IPS-11a (cell line): ENCODE results near the gene GSG1L2.

ENCODE experiments used
- H3K4me3 ChIP-seq: one replicate; pipeline ENCODE4 v1.5.1; 2013; ENCODE audit warnings: low read depth, low read length, control low read depth

GSG1L2 gene

DNA sequence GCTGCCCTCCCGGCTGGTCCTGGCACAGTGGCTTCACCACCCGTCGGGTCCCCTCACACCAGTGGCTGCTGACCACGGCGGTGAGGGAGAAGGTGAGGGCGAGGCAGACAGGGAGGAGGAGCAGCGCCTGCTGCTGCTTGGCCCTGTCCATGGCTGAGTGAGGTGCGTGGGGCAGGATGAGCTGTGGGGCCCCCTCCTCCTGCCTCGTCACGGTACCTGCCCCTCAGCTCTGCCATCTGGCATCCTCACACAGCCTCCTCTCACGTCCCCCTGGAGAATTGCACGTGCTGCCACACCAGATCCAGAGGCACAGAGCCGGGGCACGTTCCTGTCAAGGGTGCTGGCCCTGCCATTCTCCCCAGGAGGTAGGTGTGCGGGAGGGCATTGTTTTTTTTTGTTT, at the start of gene GSG1L2:
Gene GSG1L2 (minus strand): TSS at position 159 of the 400 bp plus-strand sequence. CDS start 8 bp downstream, at position 151.
- H3K4me3 ChIP-seq, result no peak within 1 kb of the TSS

DNA sequence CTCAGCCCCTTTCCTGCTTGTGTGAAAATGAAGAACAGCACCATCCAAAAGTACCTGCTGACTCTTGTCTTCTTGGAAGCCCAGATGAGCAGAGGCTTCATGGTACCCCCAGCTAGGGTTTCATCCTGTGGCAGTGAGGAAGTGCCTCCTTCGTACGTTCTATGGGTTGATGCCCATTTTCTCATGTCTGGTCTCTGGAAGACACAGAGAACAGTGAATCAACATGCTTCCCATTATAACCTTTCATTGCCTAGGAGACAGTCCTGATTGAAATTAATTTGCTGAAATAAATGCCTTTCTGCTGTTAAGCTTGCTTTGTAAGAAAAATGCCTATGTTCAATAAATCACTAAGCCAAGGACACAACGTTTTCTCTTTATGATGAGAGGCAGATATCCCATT, 46.7 kb upstream of the GSG1L2 start:
- H3K4me3 ChIP-seq, result no peak overlapping the region

DNA sequence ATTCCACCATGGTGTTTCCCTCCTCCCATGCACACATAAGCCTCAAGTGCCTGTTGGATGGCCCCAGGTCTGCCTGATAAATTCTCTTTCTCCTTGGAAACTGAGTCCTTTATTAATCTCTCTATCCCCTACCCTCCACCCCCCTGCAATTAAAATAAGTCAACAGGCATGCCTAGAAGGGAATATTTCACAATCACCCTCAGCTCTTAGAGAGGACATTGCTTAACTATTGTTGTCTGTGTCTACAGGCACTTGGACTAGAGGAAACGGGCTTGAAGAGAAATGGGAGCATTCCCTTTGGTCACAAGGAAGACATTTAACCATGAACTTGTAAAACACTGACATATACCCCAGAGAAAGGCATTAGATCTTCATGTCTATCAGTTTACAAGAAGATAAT, 43.7 kb upstream of the GSG1L2 start:
- no peak overlapping the region for H3K4me3 ChIP-seq

DNA sequence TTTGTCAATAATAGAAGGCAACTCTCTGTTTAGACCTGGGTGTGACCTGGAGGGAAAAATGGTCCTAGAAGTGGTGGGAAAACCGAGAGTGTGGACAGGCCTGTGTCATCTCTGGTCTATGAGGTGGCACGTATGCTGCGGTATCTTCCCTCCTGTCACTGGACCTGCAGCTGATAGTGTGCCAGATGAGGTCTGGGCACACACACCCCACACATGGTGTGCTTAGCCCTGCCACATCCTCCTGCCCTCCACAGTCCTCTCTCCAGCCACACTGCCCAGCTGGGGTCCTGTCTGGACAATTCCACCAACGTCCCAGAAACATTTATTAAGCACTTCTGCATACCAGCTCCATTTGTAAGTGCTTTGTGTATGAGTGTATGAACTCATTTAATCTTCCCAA, 41.1 kb upstream of the GSG1L2 start:
- no peak overlapping the region for H3K4me3 ChIP-seq

DNA sequence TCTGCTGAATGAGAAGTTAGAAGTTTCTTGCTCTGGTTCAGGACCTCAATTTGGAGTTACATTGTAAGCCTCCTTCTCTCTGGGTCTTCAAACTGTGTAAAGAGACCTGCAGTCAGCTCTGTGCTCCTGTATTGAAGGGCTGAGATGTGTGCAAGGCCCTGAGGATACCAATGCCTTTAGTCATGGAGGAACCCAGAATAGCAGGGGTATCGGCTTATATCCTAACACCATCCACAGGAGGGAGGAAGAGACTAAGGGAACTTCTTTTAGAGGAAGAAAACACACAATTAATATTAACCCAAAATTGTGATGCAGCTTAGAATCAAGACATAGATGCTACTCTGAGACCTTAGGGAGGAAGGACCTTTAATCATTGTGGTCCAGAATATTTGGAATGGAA, 40.3 kb upstream of the GSG1L2 start:
- no peak overlapping the region for H3K4me3 ChIP-seq

DNA sequence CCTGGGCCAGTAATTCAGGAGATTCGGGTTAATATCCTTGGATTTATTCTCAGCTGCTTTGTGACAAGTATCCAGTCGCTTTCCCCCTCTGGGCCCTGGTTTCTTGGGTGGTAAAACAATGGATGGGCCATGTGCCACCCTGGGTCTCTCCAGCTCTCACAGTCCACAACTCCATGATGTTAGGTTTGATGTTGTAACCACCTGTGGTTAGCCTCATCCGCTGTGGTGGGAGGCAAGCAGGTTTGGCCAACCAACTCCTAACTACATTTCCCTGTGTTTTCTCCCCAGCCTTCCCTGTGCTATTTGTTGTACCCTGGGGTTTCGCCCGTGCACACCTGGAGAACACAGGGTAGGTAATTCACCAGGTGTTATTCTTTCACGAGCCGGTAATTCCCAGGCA, 39.0 kb upstream of the GSG1L2 start:
- no peak overlapping the region for H3K4me3 ChIP-seq

DNA sequence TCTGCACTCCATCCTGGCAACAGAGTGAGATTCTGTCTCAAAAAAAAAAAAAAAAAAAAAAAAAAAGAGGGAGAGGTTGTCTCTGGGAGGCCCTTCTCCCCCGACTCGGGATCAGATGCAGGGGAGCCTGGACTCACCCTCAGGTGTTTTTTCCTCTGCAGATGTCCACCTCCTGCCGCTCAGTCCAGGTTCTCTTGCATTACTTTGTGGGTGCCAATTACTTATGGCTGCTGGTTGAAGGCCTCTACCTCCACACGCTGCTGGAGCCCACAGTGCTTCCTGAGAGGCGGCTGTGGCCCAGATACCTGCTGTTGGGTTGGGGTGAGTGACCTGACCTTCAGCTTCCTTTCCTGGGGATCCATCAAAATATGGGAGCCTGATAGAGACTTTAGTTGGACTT, 37.9 kb upstream of the GSG1L2 start:
- no peak overlapping the region for H3K4me3 ChIP-seq

DNA sequence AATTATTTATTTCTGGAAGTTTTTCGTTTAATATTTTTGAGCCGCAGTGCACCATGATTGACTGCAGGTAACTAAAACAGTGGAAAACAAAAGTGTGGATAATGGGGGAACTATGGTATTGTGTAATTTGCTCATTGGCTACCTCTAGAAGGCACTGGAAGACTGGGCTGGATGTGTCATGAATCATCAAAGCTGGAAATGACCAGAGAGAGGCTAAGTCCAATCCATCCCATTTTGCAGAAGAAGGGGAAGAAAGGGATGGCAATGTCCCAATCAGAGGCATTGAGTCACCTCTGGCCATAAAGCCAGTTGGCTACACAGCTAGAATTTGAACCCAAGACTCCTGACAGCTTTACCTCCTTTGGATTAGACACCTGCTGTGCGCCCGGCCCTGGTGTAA, 33.2 kb upstream of the GSG1L2 start:
- no peak overlapping the region for H3K4me3 ChIP-seq

DNA sequence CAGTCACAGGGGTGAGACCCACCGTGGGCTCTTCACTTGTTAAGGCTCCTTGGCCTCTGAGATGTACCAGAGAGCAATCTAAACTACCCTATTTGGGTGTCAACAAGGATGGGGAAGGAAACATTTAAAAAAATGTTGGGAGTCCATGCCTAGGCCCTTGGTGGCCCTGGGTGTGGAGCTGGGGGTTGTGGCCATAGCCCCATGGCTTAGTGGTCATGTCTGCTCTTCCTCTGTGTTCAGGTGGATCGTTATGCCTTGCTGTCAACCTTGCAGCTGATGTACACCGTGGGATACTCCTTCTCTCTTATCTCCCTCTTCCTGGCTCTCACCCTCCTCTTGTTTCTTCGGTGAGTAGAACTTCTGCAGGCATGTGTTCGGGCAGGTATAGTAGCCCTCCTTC, 32.4 kb upstream of the GSG1L2 start:
- no peak overlapping the region for H3K4me3 ChIP-seq

DNA sequence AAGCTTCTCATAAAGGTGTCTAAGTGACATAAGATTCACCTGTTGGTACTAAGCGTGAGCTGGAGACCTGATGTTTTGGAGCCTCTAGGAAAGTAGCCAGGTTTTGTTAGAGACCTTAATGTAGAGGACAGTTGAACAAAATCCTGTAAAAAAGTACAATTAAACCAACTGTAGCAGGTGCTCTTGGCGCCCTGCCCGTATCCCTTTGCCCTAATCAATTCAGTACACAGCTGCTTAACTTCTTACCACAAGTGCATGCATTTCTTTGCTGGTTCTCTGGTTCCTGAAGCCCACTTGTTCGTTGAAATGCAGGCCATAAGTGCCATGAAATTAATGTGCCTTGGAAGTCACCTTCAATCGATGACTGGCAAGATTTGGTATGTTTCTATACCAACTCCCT, 28.3 kb upstream of the GSG1L2 start:
- H3K4me3 ChIP-seq, result no peak overlapping the region

DNA sequence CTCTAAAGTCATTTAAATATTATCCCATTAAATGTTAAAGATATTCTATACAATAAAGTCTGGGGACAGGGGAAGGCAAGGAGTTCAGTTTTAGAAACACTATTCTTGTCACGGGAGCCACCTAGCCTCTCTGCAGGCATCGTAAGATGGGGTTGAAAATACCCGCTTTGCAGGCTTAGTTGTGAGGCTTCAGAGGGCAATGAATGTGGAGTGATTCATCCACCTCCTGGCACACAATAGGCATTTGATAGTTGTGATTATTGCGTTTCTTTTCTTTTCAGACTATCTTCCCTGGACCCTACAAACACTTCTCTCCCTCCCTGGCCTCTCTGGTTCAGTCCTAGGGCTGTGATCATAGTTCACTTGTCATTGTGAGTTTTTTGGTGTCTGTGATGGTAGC, 23.4 kb upstream of the GSG1L2 start:
- no peak overlapping the region for H3K4me3 ChIP-seq

DNA sequence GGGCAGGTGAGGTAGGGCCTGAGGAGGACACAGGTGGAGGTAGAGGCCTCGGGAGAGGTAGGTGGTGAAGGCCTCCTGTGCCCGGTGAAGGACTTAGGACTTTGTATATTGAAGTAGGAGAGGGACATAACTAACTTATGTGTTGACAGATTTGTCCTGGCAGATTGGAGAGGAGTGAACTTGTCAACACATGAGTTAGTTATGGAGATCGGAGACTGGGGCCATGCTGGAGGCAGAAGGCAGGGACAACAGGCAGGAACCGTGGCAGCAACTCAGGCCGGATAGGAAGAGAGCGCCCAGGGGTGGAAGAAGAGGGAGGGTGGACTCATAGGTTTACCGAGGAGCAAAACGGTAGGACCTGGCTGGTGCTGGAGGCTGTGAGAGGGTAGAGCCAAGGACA, 22.3 kb upstream of the GSG1L2 start:
- H3K4me3 ChIP-seq, result no peak overlapping the region

DNA sequence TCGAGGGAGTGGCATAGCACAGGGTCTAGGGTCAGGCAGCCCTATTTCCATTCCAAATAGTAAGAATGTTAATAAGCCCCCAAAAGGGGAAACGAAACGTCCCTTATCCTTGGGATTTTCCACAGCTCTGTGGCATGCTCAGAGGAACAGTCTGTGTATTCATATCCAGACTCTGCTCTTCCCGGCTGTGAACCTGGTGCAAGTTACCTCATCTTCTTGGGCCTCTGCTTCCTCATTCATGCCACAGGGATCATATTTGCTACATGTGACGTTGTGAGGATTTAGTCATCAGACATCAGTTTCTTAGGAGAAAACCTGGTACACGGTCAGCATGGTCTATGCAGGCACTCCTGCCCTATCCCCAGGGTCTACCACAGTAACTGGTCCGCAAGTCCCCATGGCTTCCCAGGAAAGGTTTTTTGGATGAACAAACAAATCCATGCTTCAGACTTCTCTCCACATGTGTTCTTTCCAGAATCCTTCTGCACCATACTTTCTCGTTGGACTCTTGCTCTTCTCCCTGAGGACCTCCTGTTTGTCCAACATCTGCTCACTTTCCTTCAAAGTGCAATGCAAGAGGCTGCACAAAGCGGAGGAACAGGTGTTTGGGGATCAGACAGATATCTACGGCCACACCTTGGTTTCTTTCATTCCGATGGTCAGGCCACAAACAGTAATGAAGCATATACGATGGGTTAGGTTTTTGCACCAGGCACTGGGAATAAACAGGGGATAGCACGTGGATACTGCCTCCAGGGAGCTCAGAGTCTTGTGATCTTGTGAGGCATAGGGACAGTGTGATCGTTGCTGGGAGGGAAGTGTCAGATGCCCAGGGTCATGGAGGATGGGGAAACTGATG, 21.5 kb upstream of the GSG1L2 start:
- H3K4me3 ChIP-seq, result no peak overlapping the region

DNA sequence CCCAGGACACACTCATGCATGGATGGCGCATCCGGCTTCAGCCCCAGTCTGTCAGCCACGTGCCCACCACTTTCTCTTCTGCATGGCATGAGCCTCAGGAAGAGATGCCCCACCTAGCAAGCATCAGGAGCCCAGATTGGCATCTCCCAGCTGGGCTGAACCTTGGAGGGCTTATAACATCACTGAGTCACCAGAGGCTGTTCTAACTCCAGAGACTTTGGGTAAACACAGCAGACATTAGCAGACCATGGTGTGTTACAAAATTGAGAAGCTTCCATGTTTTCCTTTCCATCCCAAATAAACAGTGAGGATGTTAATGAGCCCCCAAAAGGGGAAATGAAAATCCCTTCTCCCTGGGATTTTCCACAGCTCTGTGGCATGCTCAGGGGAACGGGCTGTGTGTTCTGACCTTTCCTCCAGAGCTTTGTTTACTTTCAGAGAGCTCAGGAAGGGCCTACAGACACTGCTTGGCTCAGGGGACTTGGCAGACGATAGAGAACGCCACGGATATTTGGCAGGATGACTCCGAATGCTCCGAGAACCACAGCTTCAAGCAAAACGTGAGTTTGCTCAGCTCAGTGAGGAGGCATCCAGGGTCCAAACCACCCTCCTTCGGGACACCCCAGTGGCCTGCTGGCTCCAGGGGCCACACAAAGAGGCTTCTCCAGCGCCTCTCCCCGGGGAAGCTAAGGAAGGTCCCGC, 20.3 kb upstream of the GSG1L2 start:
- no peak overlapping the region for H3K4me3 ChIP-seq

DNA sequence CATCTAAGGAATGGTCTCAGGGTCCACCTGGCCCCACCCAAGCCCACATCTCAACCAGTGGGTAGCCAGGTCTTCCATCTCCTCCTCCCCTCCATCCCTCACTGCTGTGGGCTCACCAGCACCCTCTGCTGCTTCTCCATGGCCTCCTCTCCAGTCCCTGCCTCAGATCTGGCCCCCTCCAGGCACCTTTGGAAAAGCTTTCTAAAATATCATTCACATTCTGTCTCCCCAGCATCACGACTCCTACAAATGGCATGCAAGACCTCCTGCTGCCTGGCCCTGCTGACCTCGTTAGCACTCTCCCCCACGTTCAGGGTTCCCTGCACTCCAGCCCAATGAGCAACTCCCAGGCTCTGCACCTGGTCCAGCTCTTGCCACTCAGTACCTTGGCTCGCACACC, 17.6 kb upstream of the GSG1L2 start:
- no peak overlapping the region for H3K4me3 ChIP-seq

DNA sequence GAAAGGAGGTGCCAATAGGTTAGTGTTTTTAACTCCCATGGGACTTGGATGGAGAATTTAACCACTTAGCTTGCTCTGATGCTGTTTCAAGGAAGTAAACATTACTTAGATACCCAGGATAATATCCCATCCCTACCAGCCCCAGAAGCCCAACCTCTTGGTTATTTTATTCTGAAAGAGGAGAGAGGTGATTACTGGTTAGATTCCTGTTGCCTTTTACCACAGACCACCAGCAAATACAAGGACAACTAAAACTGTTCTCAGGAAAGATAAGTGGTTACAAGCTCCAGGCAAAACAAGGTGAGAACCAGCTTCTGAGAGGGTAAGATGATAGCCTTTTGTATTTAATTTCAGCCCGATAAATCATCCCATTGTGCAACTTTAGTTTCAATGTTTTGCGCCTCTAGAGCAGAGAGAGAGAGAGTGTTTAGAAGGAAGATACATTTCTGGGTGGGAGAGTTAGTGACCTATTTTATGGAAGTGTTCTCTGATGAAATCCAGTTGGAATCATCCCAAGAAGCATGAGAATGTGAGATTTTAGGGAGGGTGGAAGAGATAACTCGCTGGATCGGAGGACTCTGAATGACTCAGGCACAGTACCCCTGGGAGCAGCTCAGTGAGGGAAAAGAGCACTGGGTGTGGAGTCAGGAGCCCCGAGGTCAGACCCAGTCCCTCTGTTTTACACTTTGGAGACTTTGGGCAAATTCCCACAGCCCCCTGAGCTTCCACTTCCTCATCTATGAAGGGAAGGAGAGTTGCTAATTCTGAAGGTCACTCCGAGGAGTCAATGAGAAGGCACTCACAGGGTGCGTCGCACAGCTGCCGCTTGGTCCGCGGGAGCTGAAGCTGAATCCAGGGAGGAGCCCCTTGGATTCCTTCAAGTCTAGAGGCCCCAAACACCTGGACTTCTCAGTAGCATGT, 15.9 kb upstream of the GSG1L2 start:
- H3K4me3 ChIP-seq, result no peak overlapping the region

DNA sequence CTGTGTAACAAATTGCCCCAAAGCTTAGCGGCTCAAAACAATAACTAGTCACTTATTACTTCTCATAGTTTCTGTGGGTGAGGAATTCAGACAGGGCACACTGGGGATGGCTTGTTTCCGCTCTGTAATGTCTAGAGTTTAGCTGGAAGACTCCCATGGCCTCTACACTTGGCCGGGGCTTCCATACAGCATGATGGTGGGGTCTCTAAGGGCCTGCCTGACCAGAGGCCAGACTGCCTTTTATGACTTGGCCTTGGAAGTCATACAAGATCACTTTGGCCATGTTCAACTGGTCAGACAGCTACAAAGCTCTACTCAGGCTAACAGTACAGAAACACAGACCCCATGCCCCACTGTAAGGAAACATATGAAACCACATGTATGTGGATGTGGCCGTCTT, 12.0 kb upstream of the GSG1L2 start:
- no peak overlapping the region for H3K4me3 ChIP-seq

DNA sequence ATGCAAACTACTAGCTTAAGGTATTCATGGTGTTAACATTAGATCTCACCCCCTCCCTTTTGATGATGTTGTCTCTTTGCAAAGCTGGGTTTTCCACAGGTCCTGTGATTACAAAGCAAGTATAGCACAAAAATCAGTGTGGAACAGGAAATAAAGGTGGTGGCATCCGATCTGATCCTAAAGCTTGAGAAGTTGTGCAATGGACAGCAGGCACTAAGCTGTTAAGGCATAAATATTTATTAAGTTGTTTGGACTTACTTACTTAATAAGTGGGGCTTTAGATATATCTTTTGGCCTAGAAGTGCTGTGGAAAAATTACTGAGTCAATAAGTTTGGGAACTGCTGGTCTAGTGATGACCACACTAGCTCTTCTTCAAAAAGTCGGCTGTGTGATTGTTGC, 8.8 kb upstream of the GSG1L2 start:
- H3K4me3 ChIP-seq, result no peak overlapping the region

DNA sequence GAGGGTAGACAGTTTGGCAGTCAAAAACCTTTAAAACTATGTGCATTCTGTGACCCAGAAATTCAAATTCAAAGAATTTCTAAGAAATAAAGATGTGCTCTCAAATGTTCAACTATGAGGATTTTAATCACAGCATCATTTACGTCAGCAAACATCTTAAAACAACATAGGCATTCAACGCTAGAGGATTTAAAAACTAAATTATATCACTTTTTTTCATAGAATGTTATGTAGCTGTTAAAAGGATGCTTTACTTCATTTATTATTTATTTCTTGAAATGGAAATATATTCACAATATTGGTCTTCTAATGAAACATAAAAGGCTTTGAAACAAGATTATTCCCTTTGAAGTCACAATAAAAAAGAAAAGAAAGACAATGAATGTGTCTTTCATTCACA, 7.5 kb upstream of the GSG1L2 start:
- H3K4me3 ChIP-seq, result no peak overlapping the region

DNA sequence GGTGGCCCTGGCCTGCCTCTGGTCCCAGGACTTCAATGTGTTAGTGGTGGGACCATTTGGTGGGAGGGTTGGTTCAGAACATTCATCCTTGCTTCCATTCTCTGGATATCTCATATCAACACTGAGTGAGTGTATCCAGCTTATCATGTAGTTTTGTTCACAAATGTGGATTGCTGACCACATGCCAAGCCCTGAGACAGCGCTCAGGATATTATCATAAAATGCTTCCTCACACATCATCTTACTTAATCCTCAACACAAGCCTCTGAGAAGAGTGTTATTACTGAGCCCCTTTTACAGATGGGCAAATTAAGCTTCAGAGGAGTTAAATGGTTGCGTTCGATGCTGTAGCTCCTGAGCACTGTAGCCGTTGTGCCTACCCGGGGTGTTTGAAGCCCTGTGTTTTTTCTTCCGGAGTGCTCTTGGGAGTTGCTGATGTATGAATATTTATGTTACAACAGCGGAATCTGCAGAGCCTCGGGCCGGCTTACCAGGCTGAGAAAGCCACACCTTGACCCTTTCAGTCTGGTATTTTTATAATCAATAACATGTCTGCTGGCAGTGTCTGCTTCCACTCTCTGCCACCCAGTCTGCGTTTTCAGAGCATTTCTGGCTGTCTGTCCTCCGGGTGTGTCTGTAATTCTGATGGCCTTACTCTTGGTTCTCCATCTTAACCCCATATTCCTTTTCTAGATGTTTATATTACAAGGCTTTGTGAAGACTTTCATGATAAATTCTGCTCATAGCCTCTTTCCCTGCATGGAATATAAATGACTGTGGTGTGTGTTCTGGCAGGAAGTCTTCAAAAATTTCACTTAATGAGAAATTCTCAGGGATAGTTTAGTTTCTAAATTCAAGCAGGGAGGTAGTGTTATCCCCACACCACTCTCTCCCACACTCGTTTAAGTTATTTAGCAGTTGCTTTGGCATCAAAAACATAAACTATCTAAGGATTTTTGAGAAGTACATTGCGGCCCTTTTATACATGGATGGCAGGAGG, 6.7 kb upstream of the GSG1L2 start:
- H3K4me3 ChIP-seq, result no peak overlapping the region
